Measurements from ENCODE around the gene PRR20G. TPM values are rescaled to one million over a fixed set of nuclear protein-coding genes. Genes with fewer than 3 reads are reported as not detected.
"Not testable (repeated sequence)": the region's sequence is repeated elsewhere in the genome, so short reads cannot be mapped to it uniquely, and the experiment has no call there.

Gene PRR20G
- not detected in 2 replicates for total RNA-seq (2014; rRNA removed)
- polyA plus RNA-seq (2012), result not detected

- no peak for DNase-seq (ENCODE audit: low read depth)
Measured at GRCh38 chr3:127287840-127288239, at the start of gene PRR20G. PRR20G (minus strand) TSS chr3:127288046; CDS start chr3:127287365, 681 bp downstream.

GRCh38 chr3:127337001-127337400 is 49.2 kb upstream of the PRR20G start:
- no peak for DNase-seq (ENCODE audit: low read depth)

GRCh38 chr3:127336101-127336500 is 48.3 kb upstream of the PRR20G start:
- no peak for DNase-seq (ENCODE audit: low read depth)

- DNase-seq (ENCODE audit: low read depth), result no peak
Measured at GRCh38 chr3:127330385-127330784, 42.5 kb upstream of the PRR20G start.

GRCh38 chr3:127329631-127330285 is 41.9 kb upstream of the PRR20G start:
- DNase-seq (ENCODE audit: low read depth), result no peak

GRCh38 chr3:127328421-127328820 is 40.6 kb upstream of the PRR20G start:
- DNase-seq (ENCODE audit: low read depth), result no peak

GRCh38 chr3:127326341-127326740 is 38.5 kb upstream of the PRR20G start:
- DNase-seq (ENCODE audit: low read depth), result no peak

GRCh38 chr3:127325629-127325961 is 37.7 kb upstream of the PRR20G start:
- DNase-seq (ENCODE audit: low read depth), result no peak

- DNase-seq (ENCODE audit: low read depth), result no peak
Measured at GRCh38 chr3:127324913-127325628, 37.2 kb upstream of the PRR20G start.

GRCh38 chr3:127324076-127324475 is 36.2 kb upstream of the PRR20G start:
- DNase-seq (ENCODE audit: low read depth), result no peak

- DNase-seq (ENCODE audit: low read depth), result no peak
Measured at GRCh38 chr3:127323581-127323980, 35.7 kb upstream of the PRR20G start.

- no peak for DNase-seq (ENCODE audit: low read depth)
Measured at GRCh38 chr3:127321371-127321770, 33.5 kb upstream of the PRR20G start.

- DNase-seq (ENCODE audit: low read depth), result peak; percentile 3
Measured at GRCh38 chr3:127320529-127321121, 32.8 kb upstream of the PRR20G start.

- no peak for DNase-seq (ENCODE audit: low read depth)
Measured at GRCh38 chr3:127316685-127317084, 28.8 kb upstream of the PRR20G start.

GRCh38 chr3:127312818-127313217 is 25.0 kb upstream of the PRR20G start:
- DNase-seq (ENCODE audit: low read depth), result no peak

- DNase-seq (ENCODE audit: low read depth), result not testable (repeated sequence)
Measured at GRCh38 chr3:127308821-127309220, 21.0 kb upstream of the PRR20G start.

GRCh38 chr3:127307916-127308315 is 20.1 kb upstream of the PRR20G start:
- DNase-seq (ENCODE audit: low read depth), result no peak

- DNase-seq (ENCODE audit: low read depth), result no peak
Measured at GRCh38 chr3:127307112-127307835, 19.4 kb upstream of the PRR20G start.

- no peak for DNase-seq (ENCODE audit: low read depth)
Measured at GRCh38 chr3:127306361-127307111, 18.7 kb upstream of the PRR20G start.

- no peak for DNase-seq (ENCODE audit: low read depth)
Measured at GRCh38 chr3:127305499-127306060, 17.7 kb upstream of the PRR20G start.

- DNase-seq (ENCODE audit: low read depth), result no peak
Measured at GRCh38 chr3:127304121-127304744, 16.4 kb upstream of the PRR20G start.
